Activated CD4-positive, alpha-beta T cell treated with anti-CD3 and anti-CD28 coated beads for 48 hours (primary cell): Measurements from ENCODE around the gene TADA2A.
A peak's percentile ranks its signal among the peaks of the same experiment; 100 is the strongest.
"Not testable (repeated sequence)": the region's sequence is repeated elsewhere in the genome, so short reads cannot be mapped to it uniquely, and the experiment has no call there.

Source experiments
- DNase-seq: peaks from one replicate; pipeline ENCODE4 v3.0.0-alpha.2; 2020

TADA2A gene

GRCh38 chr17:37400505-37400904 lies 6.2 kb upstream of the TADA2A start:
- DNase-seq, result no peak

GRCh38 chr17:37405522-37405921 lies 1.2 kb upstream of the TADA2A start:
- DNase-seq, result not testable (repeated sequence)

- no peak for DNase-seq
These were observed 591 bp upstream of the TADA2A start for GRCh38 chr17:37405955-37406634.

GRCh38 chr17:37408145-37408479 lies 1.4 kb downstream of the TADA2A start:
- not testable (repeated sequence) for DNase-seq

GRCh38 chr17:37410357-37410756 lies 3.7 kb downstream of the TADA2A start:
- DNase-seq, result no peak

GRCh38 chr17:37413875-37414519 lies 7.3 kb downstream of the TADA2A start:
- no peak for DNase-seq

GRCh38 chr17:37417852-37418251 lies 11.2 kb downstream of the TADA2A start:
- DNase-seq, result no peak

- DNase-seq, result no peak
These were observed 16.4 kb downstream of the TADA2A start for GRCh38 chr17:37422971-37423625.

- no peak for DNase-seq
These were observed 18.6 kb downstream of the TADA2A start for GRCh38 chr17:37425268-37425667.

- DNase-seq, result no peak
These were observed 22.4 kb downstream of the TADA2A start for GRCh38 chr17:37429039-37429438.

- DNase-seq, result no peak
These were observed 22.8 kb downstream of the TADA2A start for GRCh38 chr17:37429453-37429852.

- no peak for DNase-seq
These were observed 23.5 kb downstream of the TADA2A start for GRCh38 chr17:37430051-37430627.

GRCh38 chr17:37432671-37433070 lies 26.0 kb downstream of the TADA2A start:
- no peak for DNase-seq

- no peak for DNase-seq
These were observed 31.5 kb downstream of the TADA2A start for GRCh38 chr17:37438141-37438540.

- DNase-seq, result no peak
These were observed 33.7 kb downstream of the TADA2A start for GRCh38 chr17:37440424-37440823.

- DNase-seq, result not testable (repeated sequence)
These were observed 34.8 kb downstream of the TADA2A start for GRCh38 chr17:37441369-37442014.

GRCh38 chr17:37446027-37446426 lies 39.3 kb downstream of the TADA2A start:
- DNase-seq, result no peak

- no peak for DNase-seq
These were observed 41.0 kb downstream of the TADA2A start for GRCh38 chr17:37447641-37448040.

- no peak for DNase-seq
These were observed 43.4 kb downstream of the TADA2A start for GRCh38 chr17:37450112-37450511.

- DNase-seq, result not testable (repeated sequence)
These were observed 51.1 kb downstream of the TADA2A start for GRCh38 chr17:37457801-37458200.

- DNase-seq, result no peak
These were observed 52.1 kb downstream of the TADA2A start for GRCh38 chr17:37458805-37459204.

- peak; percentile 10 for DNase-seq
These were observed 55.0 kb downstream of the TADA2A start for GRCh38 chr17:37461668-37462067.

- no peak for DNase-seq
These were observed 55.8 kb downstream of the TADA2A start for GRCh38 chr17:37462492-37462891.
